ENCODE results near the gene SLC2A13.

SLC2A13 gene

GRCh38 chr12:40028296-40028695, 77.6 kb downstream of the SLC2A13 start:
- peaks cover 4% of the 10 kb centered on the region; the same call in 1 of the 2 replicates for H3K36me3 ChIP-seq (ENCODE audit: insufficient read depth, low read length)
- no peaks in the 10 kb centered on the region for H3K9me3 ChIP-seq (ENCODE audit: low read depth, low read length)
- DNase-seq (ENCODE audit: low read depth, low spot score), result no peak
- H3K27ac ChIP-seq, result no peak overlapping the region
- H3K9ac ChIP-seq (ENCODE audit: insufficient read length), result no peak overlapping the region
- H3K4me3 ChIP-seq, result no peak overlapping the region
- TF ChIP-seq FOXP2 (optimal IDR thresholded peaks at IDR 0.05; ENCODE audit: control extremely low read depth, extremely low read length, insufficient read depth) (no peak), EZH2 (IDR thresholded peaks at IDR 0.05) (no peak), POLR2AphosphoS5 (IDR thresholded peaks at IDR 0.05; ENCODE audit: borderline replicate concordance, low read depth, low read length) (no peak)

DNA sequence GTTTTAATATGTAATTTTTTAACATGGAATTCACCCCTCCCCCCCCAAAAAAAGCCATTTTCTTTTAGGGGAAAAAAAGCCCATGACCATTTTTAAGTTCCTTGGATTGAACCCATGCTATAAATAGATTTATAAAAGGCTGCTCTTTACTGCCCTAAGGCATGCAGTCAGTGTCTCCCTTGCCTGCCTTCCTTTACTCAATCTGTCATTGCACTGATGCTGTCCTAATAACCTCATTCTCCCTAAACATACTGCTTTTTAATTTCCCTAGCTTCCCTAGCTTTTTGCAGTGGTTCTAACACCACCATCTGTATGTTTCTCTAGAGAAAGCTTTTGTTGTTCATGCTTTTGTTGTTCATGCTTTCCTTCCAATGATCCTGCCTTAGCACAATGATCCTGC, 83.0 kb downstream of the SLC2A13 start:
- TF ChIP-seq FOXP2 (optimal IDR thresholded peaks at IDR 0.05; ENCODE audit: control extremely low read depth, extremely low read length, insufficient read depth) (no peak), EZH2 (IDR thresholded peaks at IDR 0.05) (no peak)
- Histone ChIP-seq H3K27ac (no peak overlapping the region), H3K9me3 (ENCODE audit: low read depth, low read length) (no peaks in the 10 kb centered on the region), H3K4me3 (no peak overlapping the region), H3K9ac (ENCODE audit: insufficient read length) (no peak overlapping the region), H3K36me3 (ENCODE audit: insufficient read depth, low read length) (peaks cover 4% of the 10 kb centered on the region; the same call in 1 of the 2 replicates)
- no peak for DNase-seq (ENCODE audit: low read depth, low spot score)

DNA sequence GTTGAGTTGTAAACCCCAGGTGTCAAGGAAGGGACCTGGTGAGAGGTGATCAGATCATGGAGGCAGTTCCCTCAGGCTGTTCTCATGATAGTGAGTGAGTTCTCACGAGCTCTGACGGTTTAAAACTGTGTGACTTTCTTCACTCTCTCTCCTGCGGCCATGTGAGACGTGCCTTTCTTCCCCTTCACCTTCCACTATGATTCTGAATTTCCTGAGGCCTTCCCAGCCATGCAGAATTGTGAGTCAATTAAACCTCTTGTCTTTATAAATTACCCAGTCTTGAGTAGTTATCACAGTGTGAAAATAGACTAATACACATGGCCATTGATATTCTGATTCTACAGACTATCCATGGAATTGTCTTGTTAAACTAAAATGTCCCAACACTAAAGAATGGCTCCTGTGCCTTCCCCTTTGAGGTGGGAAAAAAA, 85.6 kb downstream of the SLC2A13 start:
- no peak overlapping the region for H3K4me3 ChIP-seq
- no peak overlapping the region for H3K27ac ChIP-seq
- TF ChIP-seq FOXP2 (optimal IDR thresholded peaks at IDR 0.05; ENCODE audit: control extremely low read depth, extremely low read length, insufficient read depth), result no peak
- TF ChIP-seq EZH2 (IDR thresholded peaks at IDR 0.05), result no peak
- no peak for TF ChIP-seq POLR2AphosphoS5 (IDR thresholded peaks at IDR 0.05; ENCODE audit: borderline replicate concordance, low read depth, low read length)
- H3K9me3 ChIP-seq (ENCODE audit: low read depth, low read length), result no peaks in the 10 kb centered on the region
- no peaks in the 10 kb centered on the region for H3K36me3 ChIP-seq (ENCODE audit: insufficient read depth, low read length)
- no peak for DNase-seq (ENCODE audit: low read depth, low spot score)
- H3K9ac ChIP-seq (ENCODE audit: insufficient read length), result no peak overlapping the region

- DNase-seq (ENCODE audit: low read depth, low spot score), result no peak
- TF ChIP-seq POLR2AphosphoS5 (IDR thresholded peaks at IDR 0.05; ENCODE audit: borderline replicate concordance, low read depth, low read length) (no peak), FOXP2 (optimal IDR thresholded peaks at IDR 0.05; ENCODE audit: control extremely low read depth, extremely low read length, insufficient read depth) (no peak), EZH2 (IDR thresholded peaks at IDR 0.05) (no peak)
- H3K27ac ChIP-seq, result no peak overlapping the region
- no peak overlapping the region for H3K4me3 ChIP-seq
- no peaks in the 10 kb centered on the region for H3K9me3 ChIP-seq (ENCODE audit: low read depth, low read length)
- no peaks in the 10 kb centered on the region for H3K36me3 ChIP-seq (ENCODE audit: insufficient read depth, low read length)
- no peak overlapping the region for H3K9ac ChIP-seq (ENCODE audit: insufficient read length)
Observed at GRCh38 chr12:40017488-40017887, 88.4 kb downstream of the SLC2A13 start.

DNA sequence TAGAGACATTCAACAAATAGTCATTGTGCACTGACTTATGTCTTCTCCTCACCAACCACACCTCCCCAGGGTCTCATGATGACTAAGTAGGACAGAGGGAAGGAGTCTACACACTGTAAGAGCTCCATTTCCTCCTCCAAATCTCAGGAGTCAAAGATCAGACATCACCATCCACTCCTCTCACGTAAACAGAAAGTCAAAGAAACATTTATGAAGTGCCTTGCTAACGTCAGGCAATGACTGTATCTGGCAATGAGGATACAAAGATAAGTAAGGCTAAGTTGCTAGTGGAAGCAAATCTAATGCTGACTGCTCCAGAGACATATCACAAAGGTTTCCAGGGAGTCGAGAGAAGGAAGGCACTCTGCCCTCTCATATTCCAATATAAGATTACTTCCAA, 88.9 kb downstream of the SLC2A13 start:
- H3K4me3 ChIP-seq, result no peak overlapping the region
- no peak for DNase-seq (ENCODE audit: low read depth, low spot score)
- TF ChIP-seq FOXP2 (optimal IDR thresholded peaks at IDR 0.05; ENCODE audit: control extremely low read depth, extremely low read length, insufficient read depth) (no peak), POLR2AphosphoS5 (IDR thresholded peaks at IDR 0.05; ENCODE audit: borderline replicate concordance, low read depth, low read length) (no peak)
- no peak overlapping the region for H3K9ac ChIP-seq (ENCODE audit: insufficient read length)
- H3K9me3 ChIP-seq (ENCODE audit: low read depth, low read length), result no peaks in the 10 kb centered on the region
- H3K36me3 ChIP-seq (ENCODE audit: insufficient read depth, low read length), result no peaks in the 10 kb centered on the region
- H3K27ac ChIP-seq, result no peak overlapping the region

GRCh38 chr12:40015881-40016280, 90.0 kb downstream of the SLC2A13 start:
- H3K27ac ChIP-seq, result no peak overlapping the region
- DNase-seq (ENCODE audit: low read depth, low spot score), result no peak
- no peak overlapping the region for H3K4me3 ChIP-seq
- H3K36me3 ChIP-seq (ENCODE audit: insufficient read depth, low read length), result no peaks in the 10 kb centered on the region
- TF ChIP-seq FOXP2 (optimal IDR thresholded peaks at IDR 0.05; ENCODE audit: control extremely low read depth, extremely low read length, insufficient read depth) (no peak), POLR2AphosphoS5 (IDR thresholded peaks at IDR 0.05; ENCODE audit: borderline replicate concordance, low read depth, low read length) (no peak), EZH2 (IDR thresholded peaks at IDR 0.05) (no peak)
- no peak overlapping the region for H3K9ac ChIP-seq (ENCODE audit: insufficient read length)
- H3K9me3 ChIP-seq (ENCODE audit: low read depth, low read length), result no peaks in the 10 kb centered on the region

GRCh38 chr12:40015345-40015744, 90.5 kb downstream of the SLC2A13 start:
- Histone ChIP-seq H3K27ac (no peak overlapping the region), H3K4me3 (no peak overlapping the region), H3K9ac (ENCODE audit: insufficient read length) (no peak overlapping the region), H3K9me3 (ENCODE audit: low read depth, low read length) (no peaks in the 10 kb centered on the region), H3K36me3 (ENCODE audit: insufficient read depth, low read length) (no peaks in the 10 kb centered on the region)
- TF ChIP-seq EZH2 (IDR thresholded peaks at IDR 0.05) (no peak), FOXP2 (optimal IDR thresholded peaks at IDR 0.05; ENCODE audit: control extremely low read depth, extremely low read length, insufficient read depth) (no peak), POLR2AphosphoS5 (IDR thresholded peaks at IDR 0.05; ENCODE audit: borderline replicate concordance, low read depth, low read length) (no peak)
- DNase-seq (ENCODE audit: low read depth, low spot score), result no peak

DNA sequence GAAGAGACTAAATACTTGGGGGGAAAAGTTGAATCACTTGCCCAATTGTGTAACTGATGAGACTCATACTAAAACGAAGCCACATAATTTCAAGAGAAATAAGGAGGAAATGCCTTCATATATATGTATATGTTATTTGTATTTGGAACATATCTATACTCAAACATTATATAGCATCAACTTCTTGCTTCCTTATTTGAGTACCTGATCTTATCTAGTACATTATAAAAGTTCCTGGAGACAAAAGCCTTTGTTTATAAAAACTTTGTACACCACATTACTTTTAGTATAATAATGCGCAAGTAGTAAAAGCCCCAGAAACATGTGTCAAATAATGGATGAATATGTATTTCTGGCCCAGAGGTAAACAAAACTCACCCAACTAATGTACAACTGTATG, 92.0 kb downstream of the SLC2A13 start:
- Histone ChIP-seq H3K27ac (no peak overlapping the region), H3K9ac (ENCODE audit: insufficient read length) (no peak overlapping the region)
- TF ChIP-seq EZH2 (IDR thresholded peaks at IDR 0.05) (no peak), FOXP2 (optimal IDR thresholded peaks at IDR 0.05; ENCODE audit: control extremely low read depth, extremely low read length, insufficient read depth) (no peak)

DNA sequence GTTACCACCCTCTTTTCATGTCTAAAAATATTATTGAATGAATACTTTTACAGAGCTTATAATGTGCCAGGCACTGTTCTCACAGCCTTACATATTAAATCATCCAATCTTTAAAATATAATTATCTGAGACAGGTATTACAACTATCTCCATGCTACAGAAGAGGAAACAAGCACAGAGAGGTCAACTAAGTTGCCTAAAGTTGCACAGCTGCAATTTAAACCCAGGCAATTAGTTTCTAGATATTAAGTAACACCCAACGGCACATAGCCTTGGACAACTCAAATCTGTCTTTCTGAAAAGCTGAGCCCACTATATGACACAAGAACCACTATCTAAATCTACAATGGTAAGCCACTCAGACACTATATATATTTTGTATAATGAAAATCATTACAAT, 92.6 kb downstream of the SLC2A13 start:
- no peak for DNase-seq (ENCODE audit: low read depth, low spot score)
- H3K36me3 ChIP-seq (ENCODE audit: insufficient read depth, low read length), result no peaks in the 10 kb centered on the region

More for the DNA sequence above, 92.0 kb downstream of the SLC2A13 start:
- DNase-seq (ENCODE audit: low read depth, low spot score), result no peak
- Histone ChIP-seq H3K4me3 (no peak overlapping the region), H3K9me3 (ENCODE audit: low read depth, low read length) (no peaks in the 10 kb centered on the region), H3K36me3 (ENCODE audit: insufficient read depth, low read length) (no peaks in the 10 kb centered on the region)

More for the DNA sequence above, 92.6 kb downstream of the SLC2A13 start:
- Histone ChIP-seq H3K27ac (no peak overlapping the region), H3K9me3 (ENCODE audit: low read depth, low read length) (no peaks in the 10 kb centered on the region), H3K9ac (ENCODE audit: insufficient read length) (no peak overlapping the region), H3K4me3 (no peak overlapping the region)
- no peak for TF ChIP-seq FOXP2 (optimal IDR thresholded peaks at IDR 0.05; ENCODE audit: control extremely low read depth, extremely low read length, insufficient read depth)
- no peak for TF ChIP-seq EZH2 (IDR thresholded peaks at IDR 0.05)
- TF ChIP-seq POLR2AphosphoS5 (IDR thresholded peaks at IDR 0.05; ENCODE audit: borderline replicate concordance, low read depth, low read length), result no peak

Measured in SK-N-MC (cell line).